Parathyroid adenoma (tissue), 2 donors: ENCODE data around the gene HBZ.

Experiments used
- H2AFZ ChIP-seq: fragments of 300-600 bp; sonication (generic); one replicate; pipeline ENCODE4 v1.7.0; 2017; ENCODE audit warnings: antibody characterized with exemption, mild to moderate bottlenecking
- H3K27ac ChIP-seq: fragments of 300-600 bp; sonication (generic); one replicate; pipeline ENCODE4 v1.7.0; 2017
- H3K27me3 ChIP-seq: fragments of 300-600 bp; sonication (generic); one replicate; pipeline ENCODE4 v1.7.0; 2017; ENCODE audit warnings: low read length; ENCODE audit not compliant: control insufficient read depth, insufficient read depth
- H3K36me3 ChIP-seq: fragments of 300-600 bp; sonication (generic); one replicate; pipeline ENCODE4 v1.7.0; 2017; ENCODE audit warnings: low read length; ENCODE audit not compliant: control insufficient read depth, insufficient read depth
- H3K4me1 ChIP-seq: fragments of 300-600 bp; sonication (generic); one replicate; pipeline ENCODE4 v1.7.0; 2017; ENCODE audit warnings: control low read depth
- H3K4me2 ChIP-seq: fragments of 300-600 bp; sonication (generic); one replicate; pipeline ENCODE4 v1.7.0; 2017; ENCODE audit warnings: low read length
- H3K4me3 ChIP-seq: fragments of 300-600 bp; sonication (generic); one replicate; pipeline ENCODE4 v1.7.0; 2017; ENCODE audit warnings: low read depth, low read length
- H3K79me2 ChIP-seq: fragments of 300-600 bp; sonication (generic); one replicate; pipeline ENCODE4 v1.7.0; 2017; ENCODE audit warnings: control low read depth
- H3K9ac ChIP-seq: fragments of 300-600 bp; sonication (generic); one replicate; pipeline ENCODE4 v1.7.0; 2017; ENCODE audit warnings: mild to moderate bottlenecking
- H3K9me3 ChIP-seq: fragments of 300-600 bp; sonication (generic); one replicate; pipeline ENCODE4 v1.7.0; 2017; ENCODE audit warnings: low read length; ENCODE audit not compliant: control insufficient read depth
- TF ChIP-seq, protein P1 (sequence below): fragments of 300-600 bp; sonication (generic); IDR thresholded peaks from one replicate; pipeline ENCODE4 v1.7.0; 2017; ENCODE audit warnings: antibody characterized with exemption, mild to moderate bottlenecking
- donor health status: primary hyperparathyroidism.

The HBZ gene

DNA sequence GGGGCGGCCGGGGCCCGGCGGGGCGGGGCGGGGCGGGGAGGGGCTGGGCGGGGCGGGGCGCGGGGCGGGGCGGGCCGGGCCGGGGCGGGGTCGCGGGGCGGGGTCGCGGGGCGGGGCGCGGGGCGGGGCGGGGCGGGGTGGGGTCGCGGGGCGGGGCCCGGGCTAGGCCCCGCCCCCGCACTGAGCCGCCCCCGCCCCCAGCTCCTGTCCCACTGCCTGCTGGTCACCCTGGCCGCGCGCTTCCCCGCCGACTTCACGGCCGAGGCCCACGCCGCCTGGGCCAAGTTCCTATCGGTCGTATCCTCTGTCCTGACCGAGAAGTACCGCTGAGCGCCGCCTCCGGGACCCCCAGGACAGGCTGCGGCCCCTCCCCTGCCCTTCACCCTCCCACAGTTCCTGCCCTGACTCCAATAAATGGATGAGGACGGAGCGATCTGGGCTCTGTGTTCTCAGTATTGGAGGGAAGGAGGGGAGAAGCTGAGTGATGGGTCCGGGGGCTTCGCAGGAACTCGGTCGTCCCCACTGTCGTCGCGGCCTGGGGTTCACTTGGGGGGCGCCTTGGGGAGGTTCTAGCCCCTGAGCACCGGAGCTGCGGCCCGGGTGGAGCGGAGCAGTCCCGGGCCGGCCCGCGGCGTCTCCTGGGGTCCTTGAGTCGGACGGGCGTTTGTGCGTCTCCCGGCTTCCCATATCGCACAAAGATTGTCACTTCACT lies 12.5 kb downstream of the HBZ start:
- H3K4me3 ChIP-seq: no peak overlapping the region
- peaks cover 7% of the 10 kb centered on the region for H3K4me1 ChIP-seq
- TF ChIP-seq, protein P1, sequence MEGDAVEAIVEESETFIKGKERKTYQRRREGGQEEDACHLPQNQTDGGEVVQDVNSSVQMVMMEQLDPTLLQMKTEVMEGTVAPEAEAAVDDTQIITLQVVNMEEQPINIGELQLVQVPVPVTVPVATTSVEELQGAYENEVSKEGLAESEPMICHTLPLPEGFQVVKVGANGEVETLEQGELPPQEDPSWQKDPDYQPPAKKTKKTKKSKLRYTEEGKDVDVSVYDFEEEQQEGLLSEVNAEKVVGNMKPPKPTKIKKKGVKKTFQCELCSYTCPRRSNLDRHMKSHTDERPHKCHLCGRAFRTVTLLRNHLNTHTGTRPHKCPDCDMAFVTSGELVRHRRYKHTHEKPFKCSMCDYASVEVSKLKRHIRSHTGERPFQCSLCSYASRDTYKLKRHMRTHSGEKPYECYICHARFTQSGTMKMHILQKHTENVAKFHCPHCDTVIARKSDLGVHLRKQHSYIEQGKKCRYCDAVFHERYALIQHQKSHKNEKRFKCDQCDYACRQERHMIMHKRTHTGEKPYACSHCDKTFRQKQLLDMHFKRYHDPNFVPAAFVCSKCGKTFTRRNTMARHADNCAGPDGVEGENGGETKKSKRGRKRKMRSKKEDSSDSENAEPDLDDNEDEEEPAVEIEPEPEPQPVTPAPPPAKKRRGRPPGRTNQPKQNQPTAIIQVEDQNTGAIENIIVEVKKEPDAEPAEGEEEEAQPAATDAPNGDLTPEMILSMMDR: no peak
- no peak overlapping the region for H3K9ac ChIP-seq
- no peaks in the 10 kb centered on the region for H3K9me3 ChIP-seq
- H3K79me2 ChIP-seq: no peaks in the 10 kb centered on the region
- H3K27me3 ChIP-seq: peaks cover 17% of the 10 kb centered on the region
- H3K4me2 ChIP-seq: no peak overlapping the region
- H3K27ac ChIP-seq: no peak overlapping the region
- H2AFZ ChIP-seq: no peak overlapping the region
- no peaks in the 10 kb centered on the region for H3K36me3 ChIP-seq

DNA sequence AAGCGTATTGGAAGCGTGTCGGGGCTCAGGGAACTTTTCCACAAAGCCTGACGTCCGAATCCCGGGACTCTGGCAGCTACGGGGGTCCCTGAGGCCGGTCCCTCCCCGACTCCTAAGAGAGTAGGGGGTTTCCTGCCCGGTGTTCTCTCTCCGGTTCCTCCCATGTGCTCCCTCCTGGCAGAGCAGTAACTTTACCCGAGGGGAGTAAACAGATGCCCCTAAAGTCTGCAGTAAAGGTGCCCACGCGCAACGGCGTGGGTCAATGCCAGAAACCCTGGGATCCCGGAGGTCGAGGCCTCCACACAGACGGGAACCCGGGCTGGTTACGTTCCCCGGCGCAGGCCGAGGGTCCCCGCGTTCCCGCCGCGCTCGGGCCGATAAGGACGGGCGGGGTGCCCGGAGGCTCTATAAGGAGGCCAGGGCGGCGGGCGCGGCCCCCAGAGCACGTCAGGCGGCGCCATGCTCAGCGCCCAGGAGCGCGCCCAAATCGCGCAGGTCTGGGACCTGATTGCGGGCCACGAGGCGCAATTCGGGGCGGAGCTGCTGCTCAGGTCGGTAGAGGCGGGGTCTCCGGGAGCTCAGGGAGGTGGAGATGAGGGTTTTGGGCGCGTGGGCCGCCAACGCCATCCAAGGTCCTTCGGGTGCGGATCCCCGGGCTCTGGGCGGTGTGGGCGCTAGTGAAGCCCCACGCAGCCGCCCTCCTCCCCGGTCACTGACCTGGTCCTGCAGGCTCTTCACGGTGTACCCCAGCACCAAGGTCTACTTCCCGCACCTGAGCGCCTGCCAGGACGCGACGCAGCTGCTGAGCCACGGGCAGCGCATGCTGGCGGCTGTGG lies 13.3 kb downstream of the HBZ start, which contains the start of gene HBM:
Gene HBM (plus strand): TSS at position 440 of the 836 bp plus-strand sequence. CDS start 20 bp downstream, at position 460.
- peaks cover 7% of the 10 kb centered on the region for H3K4me1 ChIP-seq

DNA sequence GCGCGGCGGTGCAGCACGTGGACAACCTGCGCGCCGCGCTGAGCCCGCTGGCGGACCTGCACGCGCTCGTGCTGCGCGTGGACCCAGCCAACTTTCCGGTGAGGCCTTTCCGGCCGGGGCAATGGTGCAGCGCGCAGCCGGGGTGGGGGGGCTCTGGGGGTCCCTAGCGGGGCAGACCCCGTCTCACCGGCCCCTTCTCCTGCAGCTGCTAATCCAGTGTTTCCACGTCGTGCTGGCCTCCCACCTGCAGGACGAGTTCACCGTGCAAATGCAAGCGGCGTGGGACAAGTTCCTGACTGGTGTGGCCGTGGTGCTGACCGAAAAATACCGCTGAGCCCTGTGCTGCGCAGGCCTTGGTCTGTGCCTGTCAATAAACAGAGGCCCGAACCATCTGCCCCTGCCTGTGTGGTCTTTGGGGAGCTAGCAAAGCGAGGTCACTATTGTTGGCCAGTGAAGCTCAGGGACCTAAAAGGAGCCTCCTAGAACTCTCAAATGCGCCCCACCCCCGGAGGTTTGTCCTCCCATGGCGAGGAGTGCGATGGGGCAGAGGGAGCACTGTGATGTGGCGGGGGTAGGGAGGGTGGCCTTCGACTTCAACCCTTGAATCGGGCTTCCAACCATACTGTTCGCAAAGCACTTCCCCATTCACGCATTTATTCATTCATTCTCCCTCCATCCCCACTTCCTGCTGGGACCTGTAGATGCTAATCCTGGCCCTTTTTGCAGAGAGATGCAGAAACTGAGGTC lies 14.1 kb downstream of the HBZ start:
- H3K27me3 ChIP-seq: peaks cover 17% of the 10 kb centered on the region

More for the DNA sequence above, 13.3 kb downstream of the HBZ start, which contains the start of gene HBM:
- Histone ChIP-seq H2AFZ (peak within 1 kb of the TSS; percentile 29), H3K4me2 (peak within 1 kb of the TSS; percentile 31), H3K27me3 (peaks cover 17% of the 10 kb centered on the region), H3K4me3 (no peak within 1 kb of the TSS), H3K9ac (no peak within 1 kb of the TSS), H3K36me3 (no peaks in the 10 kb centered on the region), H3K79me2 (no peaks in the 10 kb centered on the region), H3K27ac (no peak within 1 kb of the TSS), H3K9me3 (no peaks in the 10 kb centered on the region)
- TF ChIP-seq, protein P1: no peak

DNA sequence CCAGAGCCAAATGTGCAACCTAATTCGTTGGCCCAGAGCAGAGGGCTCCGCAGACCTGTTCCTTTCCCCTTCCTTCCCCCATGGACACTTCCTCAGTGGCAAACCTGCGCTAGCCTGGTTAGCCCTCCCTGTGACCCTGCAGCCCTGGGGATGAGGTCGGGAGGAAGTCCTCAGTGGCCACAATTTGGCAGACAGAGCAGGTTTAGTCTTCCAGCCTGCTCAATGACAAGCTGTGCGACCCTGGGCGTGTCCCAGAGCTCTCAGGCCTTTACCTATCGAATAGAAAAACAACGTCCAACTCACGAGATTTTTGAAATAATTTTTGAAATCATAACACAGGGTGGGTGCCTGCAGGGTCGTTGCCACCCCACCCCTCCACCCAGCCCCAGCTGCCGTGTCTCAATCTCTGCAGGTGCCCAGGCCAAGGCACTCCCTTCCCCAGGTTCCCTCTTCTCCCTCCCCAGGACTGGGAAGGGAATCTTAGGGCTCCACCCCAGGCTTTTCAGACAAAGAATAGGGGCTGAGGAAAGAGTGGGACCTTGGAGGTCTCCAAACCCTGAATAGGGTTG lies 14.8 kb downstream of the HBZ start:
- TF ChIP-seq, protein P1: no peak
- peaks cover 17% of the 10 kb centered on the region for H3K27me3 ChIP-seq

More for the DNA sequence above, 14.1 kb downstream of the HBZ start:
- H3K27ac ChIP-seq: no peak overlapping the region
- no peak overlapping the region for H3K4me2 ChIP-seq
- no peaks in the 10 kb centered on the region for H3K36me3 ChIP-seq
- TF ChIP-seq, protein P1: no peak
- no peak overlapping the region for H3K4me3 ChIP-seq
- H3K9me3 ChIP-seq: no peaks in the 10 kb centered on the region
- no peaks in the 10 kb centered on the region for H3K79me2 ChIP-seq
- H3K4me1 ChIP-seq: peaks cover 7% of the 10 kb centered on the region
- H3K9ac ChIP-seq: no peak overlapping the region
- H2AFZ ChIP-seq: no peak overlapping the region

More for the DNA sequence above, 14.8 kb downstream of the HBZ start:
- peaks cover 7% of the 10 kb centered on the region for H3K4me1 ChIP-seq
- H3K9ac ChIP-seq: no peak overlapping the region
- no peak overlapping the region for H3K4me3 ChIP-seq
- no peak overlapping the region for H3K27ac ChIP-seq
- no peak overlapping the region for H3K4me2 ChIP-seq
- H2AFZ ChIP-seq: no peak overlapping the region
- H3K9me3 ChIP-seq: no peaks in the 10 kb centered on the region
- H3K79me2 ChIP-seq: no peaks in the 10 kb centered on the region
- H3K36me3 ChIP-seq: no peaks in the 10 kb centered on the region
